ENCODE measurements around the gene ENO1. TPM values are rescaled to one million over a fixed set of nuclear protein-coding genes. Genes with fewer than 3 reads are reported as not detected.

Gene ENO1
- total and polyA plus RNA-seq, 2 experiments from 2014 or later, result 910 to 1,831 TPM

DNA sequence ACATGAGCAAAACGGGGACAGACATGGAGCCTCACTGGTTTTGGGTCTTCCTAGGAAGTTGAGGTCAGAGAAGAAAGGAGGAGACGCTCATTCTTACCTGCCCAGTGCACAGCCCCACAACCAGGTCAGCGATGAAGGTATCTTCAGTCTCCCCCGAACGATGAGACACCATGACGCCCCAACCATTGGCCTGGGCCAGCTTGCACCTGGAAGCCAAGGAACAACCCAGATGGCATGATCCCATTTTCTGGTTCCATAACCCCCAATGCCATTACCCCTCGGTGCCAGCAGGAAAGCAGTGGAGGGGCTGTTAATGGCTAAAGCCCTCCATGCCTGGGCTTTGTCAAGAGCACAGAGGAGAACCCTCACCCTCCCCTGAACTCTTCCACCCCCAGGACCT is 15.3 kb downstream of the ENO1 start:
- peaks cover 93% of the 10 kb centered on the region for H3F3A ChIP-seq (replicated peaks; ENCODE audit: low read depth)
- peaks cover 2% of the 10 kb centered on the region; the same call in 1 of the 3 replicates for H3K9me3 Mint-ChIP-seq
- peaks cover 5% of the 10 kb centered on the region; the same call in 1 of the 2 replicates for H3K4me1 ChIP-seq (ENCODE audit: insufficient read depth)
- DNase-seq (ENCODE audit: low spot score), result no peak
- peaks cover 9% of the 10 kb centered on the region; the same call in 1 of the 2 replicates for H3K79me2 ChIP-seq (replicated peaks; ENCODE audit: insufficient read depth)
- no peak for ATAC-seq
- no peak overlapping the region for H3K4me3 ChIP-seq
- peak overlapping the region; percentile 87 for H3K27ac ChIP-seq (ENCODE audit: low read depth)
- H3K9me2 ChIP-seq (ENCODE audit: insufficient read depth), result no peaks in the 10 kb centered on the region
- H3K27ac Mint-ChIP-seq, result peak overlapping the region; percentile 82; the same call in 1 of the 2 replicates
- no peaks in the 10 kb centered on the region for H3K27me3 ChIP-seq (ENCODE audit: insufficient read depth)
- no peak overlapping the region; the same call in 2 of the 3 replicates for H3K4me3 Mint-ChIP-seq
- peaks cover 95% of the 10 kb centered on the region for H3K36me3 ChIP-seq (ENCODE audit: insufficient read depth)
- peaks cover 98% of the 10 kb centered on the region for H3K36me3 Mint-ChIP-seq (ENCODE audit: low read depth)
- peaks cover 33% of the 10 kb centered on the region for H3K27me3 Mint-ChIP-seq (ENCODE audit: insufficient read depth, low read depth, poor library complexity)
- peaks cover 40% of the 10 kb centered on the region for H3K4me1 Mint-ChIP-seq
- H4K20me1 ChIP-seq (replicated peaks; ENCODE audit: insufficient read depth), result peaks cover 55% of the 10 kb centered on the region
- TF ChIP-seq POLR2AphosphoS5 (IDR thresholded peaks at IDR 0.05; ENCODE audit: low read depth), result peak; percentile 18; the same call in 1 of the 2 replicates
- TF ChIP-seq, protein P1, sequence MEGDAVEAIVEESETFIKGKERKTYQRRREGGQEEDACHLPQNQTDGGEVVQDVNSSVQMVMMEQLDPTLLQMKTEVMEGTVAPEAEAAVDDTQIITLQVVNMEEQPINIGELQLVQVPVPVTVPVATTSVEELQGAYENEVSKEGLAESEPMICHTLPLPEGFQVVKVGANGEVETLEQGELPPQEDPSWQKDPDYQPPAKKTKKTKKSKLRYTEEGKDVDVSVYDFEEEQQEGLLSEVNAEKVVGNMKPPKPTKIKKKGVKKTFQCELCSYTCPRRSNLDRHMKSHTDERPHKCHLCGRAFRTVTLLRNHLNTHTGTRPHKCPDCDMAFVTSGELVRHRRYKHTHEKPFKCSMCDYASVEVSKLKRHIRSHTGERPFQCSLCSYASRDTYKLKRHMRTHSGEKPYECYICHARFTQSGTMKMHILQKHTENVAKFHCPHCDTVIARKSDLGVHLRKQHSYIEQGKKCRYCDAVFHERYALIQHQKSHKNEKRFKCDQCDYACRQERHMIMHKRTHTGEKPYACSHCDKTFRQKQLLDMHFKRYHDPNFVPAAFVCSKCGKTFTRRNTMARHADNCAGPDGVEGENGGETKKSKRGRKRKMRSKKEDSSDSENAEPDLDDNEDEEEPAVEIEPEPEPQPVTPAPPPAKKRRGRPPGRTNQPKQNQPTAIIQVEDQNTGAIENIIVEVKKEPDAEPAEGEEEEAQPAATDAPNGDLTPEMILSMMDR (conservative IDR thresholded peaks at IDR 0.05; ENCODE audit: low read depth in 2 of 2), result no peak
- TF ChIP-seq NANOG (IDR thresholded peaks at IDR 0.05; ENCODE audit: borderline replicate concordance), result no peak
- TF ChIP-seq, protein P2, sequence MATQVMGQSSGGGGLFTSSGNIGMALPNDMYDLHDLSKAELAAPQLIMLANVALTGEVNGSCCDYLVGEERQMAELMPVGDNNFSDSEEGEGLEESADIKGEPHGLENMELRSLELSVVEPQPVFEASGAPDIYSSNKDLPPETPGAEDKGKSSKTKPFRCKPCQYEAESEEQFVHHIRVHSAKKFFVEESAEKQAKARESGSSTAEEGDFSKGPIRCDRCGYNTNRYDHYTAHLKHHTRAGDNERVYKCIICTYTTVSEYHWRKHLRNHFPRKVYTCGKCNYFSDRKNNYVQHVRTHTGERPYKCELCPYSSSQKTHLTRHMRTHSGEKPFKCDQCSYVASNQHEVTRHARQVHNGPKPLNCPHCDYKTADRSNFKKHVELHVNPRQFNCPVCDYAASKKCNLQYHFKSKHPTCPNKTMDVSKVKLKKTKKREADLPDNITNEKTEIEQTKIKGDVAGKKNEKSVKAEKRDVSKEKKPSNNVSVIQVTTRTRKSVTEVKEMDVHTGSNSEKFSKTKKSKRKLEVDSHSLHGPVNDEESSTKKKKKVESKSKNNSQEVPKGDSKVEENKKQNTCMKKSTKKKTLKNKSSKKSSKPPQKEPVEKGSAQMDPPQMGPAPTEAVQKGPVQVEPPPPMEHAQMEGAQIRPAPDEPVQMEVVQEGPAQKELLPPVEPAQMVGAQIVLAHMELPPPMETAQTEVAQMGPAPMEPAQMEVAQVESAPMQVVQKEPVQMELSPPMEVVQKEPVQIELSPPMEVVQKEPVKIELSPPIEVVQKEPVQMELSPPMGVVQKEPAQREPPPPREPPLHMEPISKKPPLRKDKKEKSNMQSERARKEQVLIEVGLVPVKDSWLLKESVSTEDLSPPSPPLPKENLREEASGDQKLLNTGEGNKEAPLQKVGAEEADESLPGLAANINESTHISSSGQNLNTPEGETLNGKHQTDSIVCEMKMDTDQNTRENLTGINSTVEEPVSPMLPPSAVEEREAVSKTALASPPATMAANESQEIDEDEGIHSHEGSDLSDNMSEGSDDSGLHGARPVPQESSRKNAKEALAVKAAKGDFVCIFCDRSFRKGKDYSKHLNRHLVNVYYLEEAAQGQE (IDR thresholded peaks at IDR 0.05; ENCODE audit: unreplicated experiment), result no peak
- no peak for TF ChIP-seq EZH2 (IDR thresholded peaks at IDR 0.05; ENCODE audit: low read depth, unreplicated experiment)
- TF ChIP-seq, protein P3, sequence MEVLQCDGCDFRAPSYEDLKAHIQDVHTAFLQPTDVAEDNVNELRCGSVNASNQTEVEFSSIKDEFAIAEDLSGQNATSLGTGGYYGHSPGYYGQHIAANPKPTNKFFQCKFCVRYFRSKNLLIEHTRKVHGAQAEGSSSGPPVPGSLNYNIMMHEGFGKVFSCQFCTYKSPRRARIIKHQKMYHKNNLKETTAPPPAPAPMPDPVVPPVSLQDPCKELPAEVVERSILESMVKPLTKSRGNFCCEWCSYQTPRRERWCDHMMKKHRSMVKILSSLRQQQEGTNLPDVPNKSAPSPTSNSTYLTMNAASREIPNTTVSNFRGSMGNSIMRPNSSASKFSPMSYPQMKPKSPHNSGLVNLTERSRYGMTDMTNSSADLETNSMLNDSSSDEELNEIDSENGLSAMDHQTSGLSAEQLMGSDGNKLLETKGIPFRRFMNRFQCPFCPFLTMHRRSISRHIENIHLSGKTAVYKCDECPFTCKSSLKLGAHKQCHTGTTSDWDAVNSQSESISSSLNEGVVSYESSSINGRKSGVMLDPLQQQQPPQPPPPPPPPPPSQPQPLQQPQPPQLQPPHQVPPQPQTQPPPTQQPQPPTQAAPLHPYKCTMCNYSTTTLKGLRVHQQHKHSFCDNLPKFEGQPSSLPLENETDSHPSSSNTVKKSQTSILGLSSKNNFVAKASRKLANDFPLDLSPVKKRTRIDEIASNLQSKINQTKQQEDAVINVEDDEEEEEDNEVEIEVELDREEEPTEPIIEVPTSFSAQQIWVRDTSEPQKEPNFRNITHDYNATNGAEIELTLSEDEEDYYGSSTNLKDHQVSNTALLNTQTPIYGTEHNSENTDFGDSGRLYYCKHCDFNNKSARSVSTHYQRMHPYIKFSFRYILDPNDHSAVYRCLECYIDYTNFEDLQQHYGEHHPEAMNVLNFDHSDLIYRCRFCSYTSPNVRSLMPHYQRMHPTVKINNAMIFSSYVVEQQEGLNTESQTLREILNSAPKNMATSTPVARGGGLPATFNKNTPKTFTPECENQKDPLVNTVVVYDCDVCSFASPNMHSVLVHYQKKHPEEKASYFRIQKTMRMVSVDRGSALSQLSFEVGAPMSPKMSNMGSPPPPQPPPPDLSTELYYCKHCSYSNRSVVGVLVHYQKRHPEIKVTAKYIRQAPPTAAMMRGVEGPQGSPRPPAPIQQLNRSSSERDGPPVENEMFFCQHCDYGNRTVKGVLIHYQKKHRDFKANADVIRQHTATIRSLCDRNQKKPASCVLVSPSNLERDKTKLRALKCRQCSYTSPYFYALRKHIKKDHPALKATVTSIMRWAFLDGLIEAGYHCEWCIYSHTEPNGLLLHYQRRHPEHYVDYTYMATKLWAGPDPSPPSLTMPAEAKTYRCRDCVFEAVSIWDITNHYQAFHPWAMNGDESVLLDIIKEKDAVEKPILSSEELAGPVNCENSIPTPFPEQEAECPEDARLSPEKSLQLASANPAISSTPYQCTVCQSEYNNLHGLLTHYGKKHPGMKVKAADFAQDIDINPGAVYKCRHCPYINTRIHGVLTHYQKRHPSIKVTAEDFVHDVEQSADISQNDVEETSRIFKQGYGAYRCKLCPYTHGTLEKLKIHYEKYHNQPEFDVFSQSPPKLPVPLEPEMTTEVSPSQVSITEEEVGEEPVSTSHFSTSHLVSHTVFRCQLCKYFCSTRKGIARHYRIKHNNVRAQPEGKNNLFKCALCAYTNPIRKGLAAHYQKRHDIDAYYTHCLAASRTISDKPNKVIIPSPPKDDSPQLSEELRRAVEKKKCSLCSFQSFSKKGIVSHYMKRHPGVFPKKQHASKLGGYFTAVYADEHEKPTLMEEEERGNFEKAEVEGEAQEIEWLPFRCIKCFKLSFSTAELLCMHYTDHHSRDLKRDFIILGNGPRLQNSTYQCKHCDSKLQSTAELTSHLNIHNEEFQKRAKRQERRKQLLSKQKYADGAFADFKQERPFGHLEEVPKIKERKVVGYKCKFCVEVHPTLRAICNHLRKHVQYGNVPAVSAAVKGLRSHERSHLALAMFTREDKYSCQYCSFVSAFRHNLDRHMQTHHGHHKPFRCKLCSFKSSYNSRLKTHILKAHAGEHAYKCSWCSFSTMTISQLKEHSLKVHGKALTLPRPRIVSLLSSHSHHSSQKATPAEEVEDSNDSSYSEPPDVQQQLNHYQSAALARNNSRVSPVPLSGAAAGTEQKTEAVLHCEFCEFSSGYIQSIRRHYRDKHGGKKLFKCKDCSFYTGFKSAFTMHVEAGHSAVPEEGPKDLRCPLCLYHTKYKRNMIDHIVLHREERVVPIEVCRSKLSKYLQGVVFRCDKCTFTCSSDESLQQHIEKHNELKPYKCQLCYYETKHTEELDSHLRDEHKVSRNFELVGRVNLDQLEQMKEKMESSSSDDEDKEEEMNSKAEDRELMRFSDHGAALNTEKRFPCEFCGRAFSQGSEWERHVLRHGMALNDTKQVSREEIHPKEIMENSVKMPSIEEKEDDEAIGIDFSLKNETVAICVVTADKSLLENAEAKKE (CRISPR knock-in tag; IDR thresholded peaks at IDR 0.05), result no peak
- no peak overlapping the region for H2AFZ ChIP-seq
- no peak overlapping the region for H3K4me2 ChIP-seq
